H9 (cell line): ENCODE measurements around the gene TTYH2. TPM values are rescaled to one million over a fixed set of nuclear protein-coding genes. Genes with fewer than 3 reads are reported as not detected.

Experiments used
- DNase-seq: peaks from one replicate; pipeline ENCODE4 v3.0.0-alpha.2; 2017
- H2AFZ ChIP-seq: one replicate; pipeline ENCODE4 v1.6.1; 2013; ENCODE audit warnings: mild to moderate bottlenecking, low read length, control low read depth, moderate library complexity
- H2AK5ac ChIP-seq: 2 replicates; pipeline ENCODE4 v1.6.1; 2013; ENCODE audit warnings: low read length, control low read depth, mixed read lengths; ENCODE audit not compliant: insufficient read length
- H2BK120ac ChIP-seq: one replicate; pipeline ENCODE4 v1.6.1; 2013; ENCODE audit warnings: low read depth, mild to moderate bottlenecking, low read length, control low read depth, inconsistent platforms; ENCODE audit not compliant: poor library complexity, severe bottlenecking
- H2BK12ac ChIP-seq: 2 replicates; pipeline ENCODE4 v1.6.1; 2013; ENCODE audit warnings: low read length, control low read depth, mixed read lengths, low read depth; ENCODE audit not compliant: insufficient read length
- H2BK15ac ChIP-seq: 2 replicates; pipeline ENCODE4 v1.6.1; 2013; ENCODE audit warnings: low read depth, low read length, control low read depth
- H2BK20ac ChIP-seq: one replicate; pipeline ENCODE4 v1.6.1; 2013; ENCODE audit warnings: low read depth, mild to moderate bottlenecking, low read length, control low read depth, inconsistent platforms; ENCODE audit not compliant: poor library complexity, severe bottlenecking
- H2BK5ac ChIP-seq: 2 replicates; pipeline ENCODE4 v1.6.1; 2013; ENCODE audit warnings: low read length, control low read depth, mixed read lengths; ENCODE audit not compliant: insufficient read length
- H3K14ac ChIP-seq: 2 replicates; pipeline ENCODE4 v1.6.1; 2013; ENCODE audit warnings: low read length, control low read depth; ENCODE audit not compliant: insufficient read depth
- H3K18ac ChIP-seq: 2 replicates; pipeline ENCODE4 v1.6.1; 2013; ENCODE audit warnings: low read depth, mild to moderate bottlenecking, mixed read lengths, low read length, control low read depth; ENCODE audit not compliant: insufficient read length
- H3K23ac ChIP-seq: 2 replicates; pipeline ENCODE4 v1.6.1; 2013; ENCODE audit warnings: low read length, control low read depth, mixed read lengths, low read depth; ENCODE audit not compliant: insufficient read length
- H3K23me2 ChIP-seq: 2 replicates; pipeline ENCODE4 v1.6.1; 2013; ENCODE audit warnings: low read depth, mild to moderate bottlenecking, mixed read lengths, low read length, control low read depth; ENCODE audit not compliant: insufficient read length, poor library complexity, severe bottlenecking
- H3K27ac ChIP-seq: 2 replicates; pipeline ENCODE4 v1.5.1; 2013; ENCODE audit warnings: low read length, control low read depth, mixed read lengths, low read depth; ENCODE audit not compliant: insufficient read length
- H3K27me3 ChIP-seq: 2 replicates; pipeline ENCODE4 v1.6.1; 2013; ENCODE audit warnings: low read length, control low read depth, inconsistent platforms; ENCODE audit not compliant: insufficient read depth
- H3K4ac ChIP-seq: 2 replicates; pipeline ENCODE4 v1.6.1; 2013; ENCODE audit warnings: low read depth, mild to moderate bottlenecking, control low read depth, inconsistent platforms, low read length, moderate library complexity
- H3K4me1 ChIP-seq: 2 replicates; pipeline ENCODE4 v1.6.1; 2013; ENCODE audit warnings: low read length, control low read depth, inconsistent platforms; ENCODE audit not compliant: insufficient read depth
- H3K4me2 ChIP-seq: 2 replicates; pipeline ENCODE4 v1.6.1; 2013; ENCODE audit warnings: low read length, control low read depth, mixed read lengths; ENCODE audit not compliant: insufficient read length, insufficient read depth
- H3K56ac ChIP-seq: 2 replicates; pipeline ENCODE4 v1.6.1; 2013; ENCODE audit warnings: low read depth, mild to moderate bottlenecking, mixed read lengths, low read length, control low read depth; ENCODE audit not compliant: insufficient read length
- H3K79me1 ChIP-seq: 2 replicates; pipeline ENCODE4 v1.6.1; 2013; ENCODE audit warnings: low read depth, mild to moderate bottlenecking, moderate library complexity, low read length, control low read depth, inconsistent platforms; ENCODE audit not compliant: insufficient read depth, poor library complexity, severe bottlenecking
- H3K79me2 ChIP-seq: 2 replicates; pipeline ENCODE4 v1.6.1; 2013; ENCODE audit warnings: low read length, control low read depth, inconsistent platforms; ENCODE audit not compliant: insufficient read depth
- H3K9ac ChIP-seq: 2 replicates; pipeline ENCODE4 v1.6.1; 2013; ENCODE audit warnings: low read length, control low read depth, mixed read lengths; ENCODE audit not compliant: insufficient read length; ENCODE audit errors: extremely low read depth
- H3K9me3 ChIP-seq: one replicate; pipeline ENCODE4 v1.6.1; 2013; ENCODE audit warnings: low read depth, low read length, inconsistent platforms; ENCODE audit not compliant: control insufficient read depth
- H3T11ph ChIP-seq: one replicate; pipeline ENCODE4 v1.6.1; 2013; ENCODE audit warnings: mild to moderate bottlenecking, low read length, control low read depth, inconsistent platforms
- H4K20me1 ChIP-seq: one replicate; pipeline ENCODE4 v1.6.1; 2013; ENCODE audit not compliant: control insufficient read depth, insufficient read length, insufficient read depth
- H4K5ac ChIP-seq: 2 replicates; pipeline ENCODE4 v1.6.1; 2013; ENCODE audit warnings: low read depth, mild to moderate bottlenecking, mixed read lengths, low read length, control low read depth; ENCODE audit not compliant: insufficient read length
- H4K8ac ChIP-seq: replicated peaks from 2 replicates; pipeline ENCODE4 v1.6.1; 2013; ENCODE audit warnings: low read length, control low read depth, mixed read lengths, low read depth; ENCODE audit not compliant: insufficient read length
- H4K91ac ChIP-seq: 2 replicates; pipeline ENCODE4 v1.6.1; 2013; ENCODE audit warnings: low read depth, mild to moderate bottlenecking, moderate library complexity, mixed read lengths, low read length, control low read depth; ENCODE audit not compliant: insufficient read length
- H3K27ac Mint-ChIP-seq, 3 experiments: 2 replicates in 2 of 3; 3 replicates in 1 of 3; pipeline ENCODE4 v1.8.0; 2020 to 2021; ENCODE audit warnings: mixed read lengths in 3 of 3, mild to moderate bottlenecking in 1 of 3, moderate library complexity in 1 of 3
- H3K27me3 Mint-ChIP-seq: 2 replicates; pipeline ENCODE4 v1.8.0; 2021; ENCODE audit warnings: low read depth, mild to moderate bottlenecking, moderate library complexity, mixed read lengths
- H3K36me3 Mint-ChIP-seq, 3 experiments: 2 replicates in 2 of 3; 3 replicates in 1 of 3; pipeline ENCODE4 v1.8.0; 2020 to 2021; ENCODE audit warnings: low read depth in 3 of 3, mixed read lengths in 3 of 3; ENCODE audit not compliant: insufficient read depth in 1 of 3
- H3K4me1 Mint-ChIP-seq, 2 experiments: 2 replicates each; pipeline ENCODE4 v1.8.0; 2020; ENCODE audit warnings: mixed read lengths in 2 of 2
- H3K4me3 Mint-ChIP-seq, 2 experiments: 2 replicates in 1 of 2; 3 replicates in 1 of 2; pipeline ENCODE4 v1.8.0; 2020 to 2021; ENCODE audit warnings: mild to moderate bottlenecking in 2 of 2, mixed read lengths in 2 of 2, moderate library complexity in 1 of 2
- H3K9me3 Mint-ChIP-seq, 2 experiments: 2 replicates in 1 of 2; 3 replicates in 1 of 2; pipeline ENCODE4 v1.8.0; 2020; ENCODE audit warnings: mild to moderate bottlenecking in 2 of 2, mixed read lengths in 2 of 2, moderate library complexity in 1 of 2
- CTCF ChIP-seq: fragments of 200-600 bp; sonication (generic); conservative IDR thresholded peaks from 3 replicates; pipeline ENCODE4 v1.8.0; 2021; ENCODE audit warnings: antibody characterized with exemption, mild to moderate bottlenecking
- WGBS: extraction: QIAGEN DNeasy Blood & Tissue Kit; methylation state at CpG from one replicate; pipeline ENCODE4 v1.1.7; 2013; ENCODE audit warnings: missing lambda C conversion rate, low lambda C conversion rate, mixed read lengths; ENCODE audit not compliant: insufficient read length; ENCODE audit errors: extremely low coverage; 5-methylcytosine and 5-hydroxymethylcytosine counted together
- total RNA-seq: library from RNA; stranded (reverse); gene quantifications from 2 replicates; pipeline ENCODE4 v1.2.1, GENCODE V29; 2021

TTYH2 gene
- total RNA-seq, 1 experiment from 2014 or later: 1.6 TPM

- no peak overlapping the region for H2BK5ac ChIP-seq
- H3K14ac ChIP-seq: no peak overlapping the region
- H3K4me1 Mint-ChIP-seq: peaks cover 3% of the 10 kb centered on the region in 2 experiments; a peak in 3 of 4 replicates
- peaks cover 8% of the 10 kb centered on the region for H3K27me3 Mint-ChIP-seq
- H3K9me3 ChIP-seq: no peaks in the 10 kb centered on the region
- no peak overlapping the region for H4K91ac ChIP-seq
- no peaks in the 10 kb centered on the region for H3K23me2 ChIP-seq
- no peak overlapping the region for H3K4me3 Mint-ChIP-seq
- no peaks in the 10 kb centered on the region for H3K27me3 ChIP-seq
- DNase-seq: no peak
- no peak overlapping the region for H2BK20ac ChIP-seq
- H2BK15ac ChIP-seq: no peak overlapping the region
- H3K56ac ChIP-seq: no peak overlapping the region
- no peak for TF ChIP-seq CTCF
- no peak overlapping the region for H2BK120ac ChIP-seq
- H2AK5ac ChIP-seq: no peak overlapping the region
- H3K27ac Mint-ChIP-seq: no peak overlapping the region; a peak in 2 of 7 replicates
- no peak overlapping the region for H3K18ac ChIP-seq
- H2BK12ac ChIP-seq: no peak overlapping the region
- H3T11ph ChIP-seq: no peak overlapping the region
- H3K27ac ChIP-seq: no peak overlapping the region
- no peak overlapping the region for H4K5ac ChIP-seq
- WGBS: no CpG with 5 or more reads among the region's 16 CpGs
- H2AFZ ChIP-seq: no peak overlapping the region
- H3K36me3 Mint-ChIP-seq: no peaks in the 10 kb centered on the region
- no peaks in the 10 kb centered on the region for H3K79me1 ChIP-seq
- H3K79me2 ChIP-seq: no peaks in the 10 kb centered on the region
- H3K23ac ChIP-seq: no peak overlapping the region
- H4K20me1 ChIP-seq: no peaks in the 10 kb centered on the region
- no peak overlapping the region for H3K4ac ChIP-seq
- no peaks in the 10 kb centered on the region for H3K9me3 Mint-ChIP-seq
- no peak overlapping the region for H3K4me2 ChIP-seq
- H4K8ac ChIP-seq: no peak overlapping the region
- no peaks in the 10 kb centered on the region for H3K4me1 ChIP-seq
- H3K9ac ChIP-seq: no peak overlapping the region
Observed at GRCh38 chr17:74220946-74221818, 7.8 kb downstream of the TTYH2 start.
